DOHH2 (cell line): ENCODE measurements around the gene ZNF19.

Experiments used
- CTCF ChIP-seq: fragments of 200-600 bp; sonication (generic); IDR thresholded peaks from one replicate; pipeline ENCODE4 v1.5.1; 2014; ENCODE audit warnings: antibody characterized with exemption, mild to moderate bottlenecking, low read depth, low read length; ENCODE audit not compliant: poor library complexity, severe bottlenecking
- EZH2phosphoT487 ChIP-seq: fragments of 200-600 bp; sonication (generic); IDR thresholded peaks from 2 replicates; pipeline ENCODE4 v1.6.1; 2017; ENCODE audit warnings: borderline replicate concordance, mild to moderate bottlenecking, antibody characterized with exemption, low read length, moderate library complexity, mixed read lengths

- no peak for TF ChIP-seq CTCF
- TF ChIP-seq EZH2phosphoT487: no peak
Observed at GRCh38 chr16:71456801-71457200, 32.3 kb downstream of the ZNF19 start.
